ENCODE data around the gene WWOX.

WWOX gene

DNA sequence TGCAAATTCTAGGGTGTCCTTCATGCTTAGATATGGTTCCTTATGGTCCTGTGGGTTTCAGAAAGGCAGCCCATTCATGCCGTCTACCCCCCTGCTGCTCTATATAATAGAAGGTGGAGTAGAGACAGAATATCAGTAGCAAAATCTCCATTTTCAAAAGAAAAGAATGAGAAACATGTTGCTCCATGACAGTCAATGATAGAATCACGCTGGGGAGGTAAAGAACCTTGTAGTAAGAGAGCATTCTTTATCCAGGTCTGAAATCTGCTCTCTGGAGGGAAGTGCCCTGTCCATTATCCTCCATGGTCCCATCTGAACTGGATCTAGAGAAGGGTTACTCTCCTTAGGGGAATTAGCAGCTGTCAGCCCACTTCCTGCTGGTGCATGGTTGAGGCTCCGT is 272.8 kb downstream of the WWOX start:
- H3K9me3 ChIP-seq (ENCODE audit: low read length): no peaks in the 10 kb centered on the region
- no peak overlapping the region for H3K4me3 ChIP-seq (ENCODE audit: low read length)
- H3K36me3 ChIP-seq (ENCODE audit: insufficient read depth, low read length): no peaks in the 10 kb centered on the region
- no peaks in the 10 kb centered on the region for H3K27me3 ChIP-seq (ENCODE audit: insufficient read depth, low read length)
- peaks cover 28% of the 10 kb centered on the region for H3K4me1 ChIP-seq (ENCODE audit: insufficient read depth, low read length)
- no peak overlapping the region for H2AFZ ChIP-seq (ENCODE audit: low read depth, low read length)

DNA sequence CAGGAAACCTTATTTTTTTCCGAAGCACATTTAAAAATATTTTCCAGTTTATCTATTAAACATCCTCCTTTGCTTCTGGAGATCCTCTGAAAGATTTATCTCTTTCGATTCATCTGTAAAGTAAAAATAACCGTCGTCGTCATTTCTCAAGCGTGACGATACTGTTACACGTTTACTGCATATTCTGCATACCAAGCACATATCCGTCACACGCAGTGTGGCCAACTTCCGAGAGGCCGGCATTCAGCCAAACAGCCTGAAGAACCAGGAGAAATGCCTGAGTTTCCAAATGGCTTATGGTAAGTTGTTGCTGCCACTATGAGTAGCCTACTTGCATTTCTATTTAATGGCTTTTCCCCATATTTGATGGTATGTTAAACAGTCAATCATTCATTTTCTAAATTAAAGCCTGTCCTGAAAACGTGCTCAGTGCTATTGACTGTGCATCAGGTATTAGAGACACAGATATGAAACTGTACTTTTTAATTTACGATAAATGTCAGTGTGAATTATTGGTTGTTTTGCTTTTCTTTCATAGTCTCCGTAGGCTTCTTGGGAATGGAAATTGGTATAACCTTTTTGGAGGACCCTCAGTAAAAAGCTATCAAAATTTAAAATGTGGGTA is 275.7 kb downstream of the WWOX start:
- Histone ChIP-seq H3K27me3 (ENCODE audit: insufficient read depth, low read length) (no peaks in the 10 kb centered on the region), H3K4me3 (ENCODE audit: low read length) (no peak overlapping the region), H3K4me1 (ENCODE audit: insufficient read depth, low read length) (peaks cover 19% of the 10 kb centered on the region), H2AFZ (ENCODE audit: low read depth, low read length) (no peak overlapping the region), H3K36me3 (ENCODE audit: insufficient read depth, low read length) (no peaks in the 10 kb centered on the region), H3K9me3 (ENCODE audit: low read length) (no peaks in the 10 kb centered on the region)

DNA sequence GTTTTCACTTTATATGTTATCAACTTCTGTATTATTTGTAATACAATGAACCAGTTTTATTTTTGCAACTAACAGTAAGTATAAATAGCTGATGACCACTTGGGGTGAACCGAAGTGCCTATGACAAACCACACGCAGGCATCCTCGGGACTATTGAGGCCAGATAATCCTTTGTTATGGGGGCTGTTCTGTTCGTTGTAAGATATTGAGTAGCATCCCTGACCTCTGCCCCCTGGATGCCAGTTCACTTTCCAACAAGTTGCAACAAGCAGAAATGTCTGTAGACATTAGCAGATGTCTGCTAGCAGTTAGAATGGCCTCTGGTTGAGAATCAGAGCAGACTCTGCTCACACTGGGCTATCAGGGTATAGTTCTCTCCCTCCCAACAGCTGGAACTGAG is 277.0 kb downstream of the WWOX start:
- Histone ChIP-seq H3K36me3 (ENCODE audit: insufficient read depth, low read length) (no peaks in the 10 kb centered on the region), H2AFZ (ENCODE audit: low read depth, low read length) (no peak overlapping the region)

DNA sequence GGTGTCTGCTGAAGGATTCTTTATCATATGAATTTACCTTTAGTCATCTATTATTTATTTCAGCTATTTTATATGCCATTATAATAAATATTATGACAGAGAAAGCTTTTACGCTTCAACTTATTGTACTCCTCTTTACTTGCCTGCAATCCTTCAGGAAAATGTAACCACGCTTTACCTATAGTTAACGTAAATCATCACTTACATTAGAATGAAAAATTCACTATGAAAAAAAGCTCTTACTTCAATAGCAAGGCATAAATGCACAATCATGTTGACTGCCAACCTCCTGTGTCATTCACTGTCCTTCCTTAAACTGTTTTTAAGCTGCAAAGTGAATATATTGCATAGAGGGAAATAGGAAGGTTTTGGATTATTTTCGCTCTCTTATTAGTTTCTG is 277.9 kb downstream of the WWOX start:
- no peak overlapping the region for H3K4me3 ChIP-seq (ENCODE audit: low read length)
- H3K36me3 ChIP-seq (ENCODE audit: insufficient read depth, low read length): no peaks in the 10 kb centered on the region
- peaks cover 14% of the 10 kb centered on the region for H3K4me1 ChIP-seq (ENCODE audit: insufficient read depth, low read length)
- H2AFZ ChIP-seq (ENCODE audit: low read depth, low read length): no peak overlapping the region
- no peaks in the 10 kb centered on the region for H3K9me3 ChIP-seq (ENCODE audit: low read length)
- no peaks in the 10 kb centered on the region for H3K27me3 ChIP-seq (ENCODE audit: insufficient read depth, low read length)

More for the DNA sequence above, 277.0 kb downstream of the WWOX start:
- Histone ChIP-seq H3K27me3 (ENCODE audit: insufficient read depth, low read length) (no peaks in the 10 kb centered on the region), H3K9me3 (ENCODE audit: low read length) (no peaks in the 10 kb centered on the region), H3K4me3 (ENCODE audit: low read length) (no peak overlapping the region), H3K4me1 (ENCODE audit: insufficient read depth, low read length) (peaks cover 19% of the 10 kb centered on the region)

DNA sequence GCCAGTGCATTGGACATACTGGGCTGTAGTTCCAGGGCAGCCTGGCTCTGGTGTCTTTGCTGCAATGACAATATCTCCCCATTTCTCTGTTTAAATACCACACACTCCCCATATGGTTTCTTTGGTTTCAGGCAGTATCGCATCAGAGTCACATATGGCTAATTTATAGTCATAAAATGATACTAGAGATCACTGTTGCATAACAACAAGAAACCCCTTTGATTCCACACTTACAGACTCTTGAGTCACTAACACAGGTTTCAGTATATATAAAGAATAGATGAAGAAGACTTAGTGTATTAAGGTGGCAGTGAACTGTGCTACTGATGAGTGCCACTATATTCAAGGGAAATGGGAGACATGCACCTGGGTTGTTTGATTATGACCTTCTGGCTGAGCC is 281.6 kb downstream of the WWOX start:
- no peaks in the 10 kb centered on the region for H3K9me3 ChIP-seq (ENCODE audit: low read length)
- H2AFZ ChIP-seq (ENCODE audit: low read depth, low read length): no peak overlapping the region
- H3K4me3 ChIP-seq (ENCODE audit: low read length): no peak overlapping the region
- H3K4me1 ChIP-seq (ENCODE audit: insufficient read depth, low read length): peaks cover 3% of the 10 kb centered on the region
- no peaks in the 10 kb centered on the region for H3K36me3 ChIP-seq (ENCODE audit: insufficient read depth, low read length)
- H3K27me3 ChIP-seq (ENCODE audit: insufficient read depth, low read length): no peaks in the 10 kb centered on the region

DNA sequence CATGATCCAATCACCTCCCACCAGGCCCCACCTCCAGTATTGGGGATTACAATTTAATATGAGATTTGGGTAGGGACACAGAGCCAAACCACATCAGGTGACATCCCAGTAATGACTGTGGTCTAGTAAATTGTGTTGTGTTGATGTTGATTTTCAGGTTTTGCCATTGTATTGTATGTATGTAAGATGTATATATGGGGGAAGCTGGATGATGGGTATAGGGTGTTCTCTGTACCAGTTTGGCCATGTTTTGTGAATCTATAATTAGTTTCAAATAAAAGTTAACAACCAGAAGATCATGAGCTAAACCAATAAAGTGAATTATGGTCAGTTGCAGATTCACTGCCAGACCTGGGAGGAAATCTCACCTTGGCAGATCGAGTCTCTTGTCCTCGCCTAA is 283.7 kb downstream of the WWOX start:
- Histone ChIP-seq H3K36me3 (ENCODE audit: insufficient read depth, low read length) (no peaks in the 10 kb centered on the region), H3K9me3 (ENCODE audit: low read length) (no peaks in the 10 kb centered on the region), H3K27me3 (ENCODE audit: insufficient read depth, low read length) (no peaks in the 10 kb centered on the region), H2AFZ (ENCODE audit: low read depth, low read length) (no peak overlapping the region), H3K4me3 (ENCODE audit: low read length) (no peak overlapping the region), H3K4me1 (ENCODE audit: insufficient read depth, low read length) (no peaks in the 10 kb centered on the region)

DNA sequence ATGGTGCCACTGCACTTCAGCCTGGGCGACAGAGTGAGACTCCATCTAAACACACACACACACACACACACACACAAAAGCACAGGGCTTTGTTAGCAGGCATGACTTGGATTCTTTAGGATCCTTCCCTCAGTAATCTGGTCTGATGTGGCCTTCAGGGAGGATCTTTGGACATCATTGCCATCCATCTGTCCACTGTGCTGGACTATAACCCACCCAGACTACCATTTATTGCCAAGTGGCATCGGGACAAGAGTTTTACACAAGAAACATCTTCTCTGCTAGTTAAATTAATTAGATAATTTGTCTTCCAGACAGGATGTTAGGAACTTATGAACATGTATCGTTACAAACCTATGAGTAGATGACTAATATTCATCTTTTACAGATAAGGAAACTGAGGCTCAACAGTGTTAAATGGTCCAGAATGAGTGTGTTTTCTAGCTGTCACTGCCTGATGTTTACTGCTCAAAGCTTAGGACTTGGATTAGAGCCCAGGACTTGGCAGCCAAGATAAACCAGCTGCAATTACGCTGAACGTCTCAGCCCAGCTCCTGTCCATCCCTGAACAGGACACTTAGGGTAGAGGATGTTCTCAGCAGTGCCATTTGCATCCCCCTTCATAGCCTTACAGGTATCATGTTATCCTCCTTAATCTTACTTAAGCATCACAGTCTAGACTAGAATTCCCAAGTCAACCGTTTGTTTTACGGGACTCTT is 285.8 kb downstream of the WWOX start:
- no peaks in the 10 kb centered on the region for H3K27me3 ChIP-seq (ENCODE audit: insufficient read depth, low read length)
- H3K9me3 ChIP-seq (ENCODE audit: low read length): no peaks in the 10 kb centered on the region
- H3K4me3 ChIP-seq (ENCODE audit: low read length): no peak overlapping the region
- H3K36me3 ChIP-seq (ENCODE audit: insufficient read depth, low read length): no peaks in the 10 kb centered on the region
- H2AFZ ChIP-seq (ENCODE audit: low read depth, low read length): no peak overlapping the region
- H3K4me1 ChIP-seq (ENCODE audit: insufficient read depth, low read length): no peaks in the 10 kb centered on the region

DNA sequence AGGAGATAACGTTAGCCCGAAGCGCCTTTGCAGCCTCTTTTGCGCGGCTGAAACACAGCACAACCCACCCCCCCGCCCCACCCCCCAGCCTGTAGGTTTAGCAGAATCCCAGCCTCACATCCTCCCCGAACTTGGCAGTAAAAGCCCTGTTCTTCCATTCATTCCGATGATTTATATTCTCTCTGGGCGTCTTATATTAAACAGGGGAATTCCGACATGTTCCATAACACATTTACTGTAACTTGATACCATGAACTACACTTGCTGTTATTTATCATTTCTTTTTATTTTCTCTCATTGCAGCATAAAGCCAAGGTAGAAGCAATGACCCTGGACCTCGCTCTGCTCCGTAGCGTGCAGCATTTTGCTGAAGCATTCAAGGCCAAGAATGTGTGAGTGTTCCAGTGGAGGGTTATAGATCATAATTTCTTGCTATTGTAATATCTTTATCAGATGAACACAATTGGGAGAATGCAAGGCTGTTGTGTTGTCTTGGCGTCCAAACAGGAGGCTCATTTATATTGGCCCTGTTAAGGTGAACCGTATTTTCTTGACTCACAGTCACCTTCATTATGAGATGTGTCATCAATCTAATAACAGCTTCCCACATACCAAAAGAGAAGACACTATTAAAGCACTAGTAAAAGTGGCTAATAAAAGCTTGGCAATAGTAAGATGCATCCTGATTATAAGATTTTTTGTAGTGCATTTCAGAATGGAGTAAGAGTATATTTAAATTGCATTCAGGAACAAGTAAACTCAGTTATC is 287.3 kb downstream of the WWOX start:
- no peaks in the 10 kb centered on the region for H3K36me3 ChIP-seq (ENCODE audit: insufficient read depth, low read length)
- H3K9me3 ChIP-seq (ENCODE audit: low read length): no peaks in the 10 kb centered on the region
- no peaks in the 10 kb centered on the region for H3K4me1 ChIP-seq (ENCODE audit: insufficient read depth, low read length)
- no peak overlapping the region for H2AFZ ChIP-seq (ENCODE audit: low read depth, low read length)
- no peak overlapping the region for H3K4me3 ChIP-seq (ENCODE audit: low read length)
- no peaks in the 10 kb centered on the region for H3K27me3 ChIP-seq (ENCODE audit: insufficient read depth, low read length)

DNA sequence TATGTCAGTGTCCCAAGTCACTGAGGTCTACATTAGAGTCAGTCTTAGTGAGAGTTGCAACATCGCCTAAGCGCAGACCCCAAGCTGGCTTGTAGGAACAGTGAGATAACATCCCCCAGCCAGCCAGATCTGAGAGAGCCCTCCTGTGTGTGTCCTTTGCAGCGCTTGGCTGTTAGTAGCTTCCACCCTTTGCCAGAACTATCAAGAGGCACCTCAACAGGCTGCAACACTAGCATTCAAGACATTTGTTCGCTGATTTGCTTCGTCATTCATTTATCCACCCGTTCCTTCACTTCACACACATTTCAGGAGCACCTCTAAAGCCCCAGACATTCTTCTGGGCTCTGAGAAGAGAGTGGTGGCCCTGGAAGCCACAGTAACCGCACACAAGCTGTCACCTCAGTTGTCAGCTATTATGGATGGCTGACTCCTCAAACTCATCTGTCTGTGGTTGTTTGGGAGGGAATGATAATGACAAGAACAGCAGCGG is 289.6 kb downstream of the WWOX start:
- Histone ChIP-seq H3K4me1 (ENCODE audit: insufficient read depth, low read length) (no peaks in the 10 kb centered on the region), H3K36me3 (ENCODE audit: insufficient read depth, low read length) (no peaks in the 10 kb centered on the region), H3K9me3 (ENCODE audit: low read length) (peaks cover 6% of the 10 kb centered on the region), H3K4me3 (ENCODE audit: low read length) (no peak overlapping the region), H3K27me3 (ENCODE audit: insufficient read depth, low read length) (no peaks in the 10 kb centered on the region), H2AFZ (ENCODE audit: low read depth, low read length) (no peak overlapping the region)

DNA sequence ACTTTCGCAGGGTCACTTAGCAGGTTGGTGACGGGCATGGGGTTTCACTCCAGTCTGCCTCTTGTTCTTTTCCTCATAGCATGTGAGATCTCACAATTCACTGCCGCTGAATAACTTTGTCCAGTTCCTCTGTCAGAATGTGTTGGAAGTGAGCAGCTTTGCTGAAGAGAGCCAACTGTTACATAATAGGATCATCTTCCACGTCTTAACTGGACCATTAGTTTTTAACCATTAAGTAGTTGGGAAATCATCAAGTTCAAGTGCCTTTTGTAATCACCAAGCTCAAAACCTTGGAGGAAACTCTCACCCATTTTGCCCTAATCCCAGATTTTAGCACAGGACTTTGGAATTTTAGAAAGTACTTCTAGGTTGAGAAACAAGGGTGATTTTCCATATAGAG is 290.6 kb downstream of the WWOX start:
- H2AFZ ChIP-seq (ENCODE audit: low read depth, low read length): no peak overlapping the region
- H3K4me3 ChIP-seq (ENCODE audit: low read length): no peak overlapping the region
- H3K4me1 ChIP-seq (ENCODE audit: insufficient read depth, low read length): no peaks in the 10 kb centered on the region
- no peaks in the 10 kb centered on the region for H3K36me3 ChIP-seq (ENCODE audit: insufficient read depth, low read length)
- no peaks in the 10 kb centered on the region for H3K27me3 ChIP-seq (ENCODE audit: insufficient read depth, low read length)
- peaks cover 6% of the 10 kb centered on the region for H3K9me3 ChIP-seq (ENCODE audit: low read length)

DNA sequence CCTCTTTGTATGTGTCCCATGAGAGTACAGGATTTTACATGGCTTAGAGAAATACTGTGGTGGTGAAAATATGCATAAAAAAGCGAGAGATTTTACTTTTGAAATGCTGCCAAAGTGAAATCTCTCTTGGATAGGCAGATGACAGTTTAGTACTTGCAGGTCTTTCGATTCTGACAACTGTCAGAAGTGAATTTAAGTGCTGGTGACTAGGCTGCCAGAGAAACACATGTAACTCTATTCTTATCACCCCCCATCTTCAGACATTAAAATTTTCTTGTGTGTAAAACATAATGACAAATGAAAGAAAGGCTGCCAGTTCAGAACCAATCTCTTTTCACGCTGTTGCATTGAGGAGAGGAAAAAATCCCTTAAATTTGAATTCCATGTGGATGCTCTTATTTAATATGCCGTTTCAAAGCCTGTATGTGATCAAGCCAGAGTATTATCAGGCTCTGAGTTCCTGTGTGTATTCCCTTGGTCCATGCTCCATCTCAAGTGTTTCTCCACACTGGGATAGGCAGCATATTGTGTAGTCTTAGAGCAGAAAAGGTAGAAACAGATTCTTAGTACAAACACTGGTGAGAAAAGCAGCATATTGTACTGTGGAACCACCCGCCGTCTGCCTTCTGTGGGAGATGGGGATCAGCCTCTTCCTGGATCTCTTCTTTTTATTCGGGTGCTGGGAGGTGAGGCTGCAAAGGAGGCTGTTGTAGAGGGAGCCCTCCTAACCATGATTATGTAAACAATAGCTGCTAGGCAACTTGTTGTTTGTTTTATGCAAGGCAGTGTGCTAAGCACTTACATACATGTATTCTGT is 291.3 kb downstream of the WWOX start:
- no peaks in the 10 kb centered on the region for H3K27me3 ChIP-seq (ENCODE audit: insufficient read depth, low read length)
- H3K9me3 ChIP-seq (ENCODE audit: low read length): peaks cover 6% of the 10 kb centered on the region
- no peak overlapping the region for H3K4me3 ChIP-seq (ENCODE audit: low read length)
- H2AFZ ChIP-seq (ENCODE audit: low read depth, low read length): no peak overlapping the region
- H3K36me3 ChIP-seq (ENCODE audit: insufficient read depth, low read length): no peaks in the 10 kb centered on the region
- no peaks in the 10 kb centered on the region for H3K4me1 ChIP-seq (ENCODE audit: insufficient read depth, low read length)

DNA sequence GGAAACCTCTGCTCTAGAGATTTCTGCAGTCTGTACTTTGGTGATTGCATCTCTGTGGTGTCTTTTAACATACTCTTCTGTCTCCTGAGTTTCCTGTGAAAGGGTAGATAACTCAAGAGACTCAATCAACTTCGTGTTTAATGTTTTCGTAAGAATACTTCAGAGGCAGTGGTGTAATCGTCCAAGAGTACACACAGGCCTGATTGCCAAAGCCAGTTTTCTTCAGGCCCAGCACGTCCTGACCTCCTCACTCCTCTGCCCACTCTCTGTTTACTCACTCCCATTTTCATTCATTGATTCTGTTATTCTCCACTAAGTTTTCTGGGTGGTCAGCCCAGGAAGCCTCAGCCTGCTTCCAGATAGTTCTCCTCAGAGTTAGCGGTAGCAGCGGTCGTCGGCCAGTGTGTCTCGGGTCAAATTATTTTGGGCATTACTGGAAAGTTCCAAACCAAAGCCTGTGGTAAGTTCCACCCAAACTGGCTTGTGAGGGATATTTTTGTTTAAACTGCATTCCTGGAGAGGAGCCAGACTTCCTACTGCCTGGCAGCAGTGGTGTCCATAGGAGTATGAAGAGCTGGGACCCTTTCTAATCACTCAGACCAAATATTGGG is 293.2 kb downstream of the WWOX start:
- no peak overlapping the region for H3K4me3 ChIP-seq (ENCODE audit: low read length)
- peaks cover 6% of the 10 kb centered on the region for H3K9me3 ChIP-seq (ENCODE audit: low read length)
- no peaks in the 10 kb centered on the region for H3K4me1 ChIP-seq (ENCODE audit: insufficient read depth, low read length)
- H3K36me3 ChIP-seq (ENCODE audit: insufficient read depth, low read length): no peaks in the 10 kb centered on the region
- H3K27me3 ChIP-seq (ENCODE audit: insufficient read depth, low read length): no peaks in the 10 kb centered on the region
- no peak overlapping the region for H2AFZ ChIP-seq (ENCODE audit: low read depth, low read length)
